WTC11 (cell line): ENCODE results near the gene CD37. TPM values are rescaled to one million over a fixed set of nuclear protein-coding genes. Genes with fewer than 3 reads are reported as not detected.

Source experiments
- ATAC-seq: fragments of 200-7000 bp; cut with Tn5 transposase; 2 replicates; pipeline ENCODE4 v1.10.0; 2021; ENCODE audit warnings: mild to moderate bottlenecking, moderate library complexity
- CTCF ChIA-PET: fragments of 300-600 bp; sonication (Branson Sonifier 250); formaldehyde crosslinking; loops from one replicate; lab custom pipeline; 2021; ENCODE audit warnings: antibody characterized with exemption; lab: Charles Lee
- POLR2A ChIA-PET: fragments of 350-600 bp; sonication (Branson Sonifier 250); formaldehyde crosslinking; loops from one replicate; lab custom pipeline; 2021; ENCODE audit warnings: antibody characterized with exemption; lab: Charles Lee
- DNase-seq: peaks from one replicate; pipeline ENCODE4 v3.0.0; 2021; ENCODE audit warnings: low spot score
- H3K27ac Mint-ChIP-seq: 2 replicates; pipeline ENCODE4 v1.8.0; 2021; ENCODE audit warnings: mixed read lengths
- H3K27me3 Mint-ChIP-seq: 2 replicates; pipeline ENCODE4 v1.8.0; 2021; ENCODE audit warnings: low read depth, mild to moderate bottlenecking, moderate library complexity, mixed read lengths
- H3K36me3 Mint-ChIP-seq: 2 replicates; pipeline ENCODE4 v1.8.0; 2021; ENCODE audit warnings: mixed read lengths
- H3K4me1 Mint-ChIP-seq: 2 replicates; pipeline ENCODE4 v1.8.0; 2022; ENCODE audit warnings: mixed read lengths
- H3K4me3 Mint-ChIP-seq: 2 replicates; pipeline ENCODE4 v1.8.0; 2021; ENCODE audit warnings: mild to moderate bottlenecking, moderate library complexity, mixed read lengths
- H3K9me3 Mint-ChIP-seq: 2 replicates; pipeline ENCODE4 v1.8.0; 2021; ENCODE audit warnings: mixed read lengths
- NFATC4 ChIP-seq: fragments of 250-450 bp; sonication (Bioruptor Pico); IDR thresholded peaks from 2 replicates; pipeline ENCODE4 v1.9.0; 2021; ENCODE audit warnings: mild to moderate bottlenecking
- NFYB ChIP-seq: sonication (generic); formaldehyde crosslinking; conservative IDR thresholded peaks from 2 replicates; pipeline ENCODE4 v1.8.0; 2022; ENCODE audit warnings: low read depth, missing genetic modification reagents
- NR1H2 ChIP-seq: sonication (generic); formaldehyde crosslinking; IDR thresholded peaks from 2 replicates; pipeline ENCODE4 v1.9.0; 2021; ENCODE audit warnings: mild to moderate bottlenecking, moderate library complexity, missing genetic modification reagents
- RELA ChIP-seq: sonication (generic); formaldehyde crosslinking; IDR thresholded peaks from 2 replicates; pipeline ENCODE4 v1.8.1; 2022; ENCODE audit warnings: missing genetic modification reagents, mild to moderate bottlenecking, borderline replicate concordance
- RORB ChIP-seq: fragments of 250-450 bp; sonication (Bioruptor Pico); IDR thresholded peaks from 2 replicates; pipeline ENCODE4 v1.9.0; 2021; ENCODE audit warnings: mild to moderate bottlenecking
- TCF7 ChIP-seq: sonication (generic); formaldehyde crosslinking; IDR thresholded peaks from 2 replicates; pipeline ENCODE4 v1.8.0; 2022; ENCODE audit warnings: mild to moderate bottlenecking, low read depth, missing genetic modification reagents, moderate library complexity
- ZNF416 ChIP-seq: fragments of 250-450 bp; sonication (Bioruptor Pico); IDR thresholded peaks from 2 replicates; pipeline ENCODE4 v1.9.0; 2021; ENCODE audit warnings: mild to moderate bottlenecking, inconsistent platforms
- total RNA-seq: library from RNA; stranded (reverse); gene quantifications from 3 replicates; pipeline ENCODE4 v1.2.3, GENCODE V29; 2021
- TF ChIP-seq, protein P1 (sequence below): sonication (generic); formaldehyde crosslinking; IDR thresholded peaks from 2 replicates; pipeline ENCODE4 v1.8.1; 2023; ENCODE audit warnings: mild to moderate bottlenecking, missing genetic modification reagents, moderate library complexity
- TF ChIP-seq, protein P2 (sequence below): fragments of 250-450 bp; sonication (Bioruptor Pico); conservative IDR thresholded peaks from 2 replicates; pipeline ENCODE4 v1.9.0; 2021; ENCODE audit warnings: mild to moderate bottlenecking
- TF ChIP-seq, protein P3 (sequence below): sonication (generic); formaldehyde crosslinking; IDR thresholded peaks from 2 replicates; pipeline ENCODE4 v1.8.0; 2023; ENCODE audit warnings: mild to moderate bottlenecking, missing genetic modification reagents
- TF ChIP-seq, protein P4 (sequence below): sonication (generic); formaldehyde crosslinking; IDR thresholded peaks from 2 replicates; pipeline ENCODE4 v1.8.0; 2022; ENCODE audit warnings: mild to moderate bottlenecking, missing genetic modification reagents
- TF ChIP-seq, protein P5 (sequence below): fragments of 250-450 bp; sonication (Bioruptor Pico); IDR thresholded peaks from 2 replicates; pipeline ENCODE4 v1.9.0; 2021; ENCODE audit warnings: mild to moderate bottlenecking

The CD37 gene
- total RNA-seq, 1 experiment from 2014 or later = 1.6 TPM

DNA sequence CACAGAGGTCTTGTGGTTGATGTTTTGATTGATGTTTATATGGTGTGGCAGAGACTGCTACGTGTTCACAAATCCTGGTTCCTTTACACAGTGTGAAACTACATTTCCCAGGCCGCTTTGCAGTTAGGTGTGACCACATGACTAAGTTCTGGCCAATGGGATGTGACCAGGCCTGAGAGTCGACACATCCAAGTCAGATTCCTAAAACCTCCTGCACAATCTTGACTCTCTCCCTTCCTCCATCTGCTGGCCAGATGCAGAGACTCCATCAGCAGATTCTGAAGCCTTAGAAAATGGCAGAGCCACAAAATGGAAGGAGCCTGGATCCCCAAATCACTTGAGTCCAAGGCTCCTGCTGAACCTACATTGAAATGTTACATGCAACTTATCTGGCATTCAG is 12.6 kb downstream of the CD37 start:
- no peak for TF ChIP-seq NFATC4 (CRISPR knock-in tag)
- TF ChIP-seq RELA (CRISPR knock-in tag) = no peak
- TF ChIP-seq, protein P1, sequence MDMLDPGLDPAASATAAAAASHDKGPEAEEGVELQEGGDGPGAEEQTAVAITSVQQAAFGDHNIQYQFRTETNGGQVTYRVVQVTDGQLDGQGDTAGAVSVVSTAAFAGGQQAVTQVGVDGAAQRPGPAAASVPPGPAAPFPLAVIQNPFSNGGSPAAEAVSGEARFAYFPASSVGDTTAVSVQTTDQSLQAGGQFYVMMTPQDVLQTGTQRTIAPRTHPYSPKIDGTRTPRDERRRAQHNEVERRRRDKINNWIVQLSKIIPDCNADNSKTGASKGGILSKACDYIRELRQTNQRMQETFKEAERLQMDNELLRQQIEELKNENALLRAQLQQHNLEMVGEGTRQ (CRISPR knock-in tag) = peak; percentile 91
- TF ChIP-seq, protein P2, sequence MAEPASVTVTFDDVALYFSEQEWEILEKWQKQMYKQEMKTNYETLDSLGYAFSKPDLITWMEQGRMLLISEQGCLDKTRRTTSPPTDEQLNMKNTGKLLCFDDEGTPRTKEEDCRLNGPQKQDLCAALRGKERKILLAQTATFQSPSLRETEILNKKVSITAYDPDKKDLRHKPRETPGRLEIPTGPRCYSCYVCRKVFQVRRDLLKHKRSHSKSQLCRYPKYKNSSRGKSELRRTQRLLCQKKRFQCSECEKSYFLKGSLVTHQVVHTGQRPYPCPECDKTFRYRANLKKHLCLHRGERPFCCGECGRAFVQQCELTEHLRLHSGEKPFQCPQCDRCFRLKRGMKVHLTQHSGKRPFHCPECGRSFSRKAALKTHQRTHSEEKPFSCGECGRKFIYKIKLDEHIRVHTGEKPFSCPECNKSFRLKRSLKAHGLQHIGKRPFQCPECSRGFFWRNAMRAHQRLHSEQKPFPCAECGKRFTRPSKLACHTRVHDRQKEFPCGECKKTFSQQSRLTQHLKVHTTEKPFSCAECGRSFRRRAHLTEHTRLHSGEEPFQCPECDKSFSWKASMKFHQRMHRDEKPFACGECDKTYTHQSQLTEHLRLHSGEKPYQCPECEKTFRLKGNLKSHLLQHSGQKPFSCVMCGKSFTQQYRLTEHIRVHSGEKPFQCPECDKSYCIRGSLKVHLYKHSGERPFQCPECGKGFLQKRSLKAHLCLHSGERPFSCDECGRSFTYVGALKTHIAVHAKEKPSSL (CRISPR knock-in tag) = no peak
- no peak for TF ChIP-seq RORB (CRISPR knock-in tag)
- TF ChIP-seq, protein P3, sequence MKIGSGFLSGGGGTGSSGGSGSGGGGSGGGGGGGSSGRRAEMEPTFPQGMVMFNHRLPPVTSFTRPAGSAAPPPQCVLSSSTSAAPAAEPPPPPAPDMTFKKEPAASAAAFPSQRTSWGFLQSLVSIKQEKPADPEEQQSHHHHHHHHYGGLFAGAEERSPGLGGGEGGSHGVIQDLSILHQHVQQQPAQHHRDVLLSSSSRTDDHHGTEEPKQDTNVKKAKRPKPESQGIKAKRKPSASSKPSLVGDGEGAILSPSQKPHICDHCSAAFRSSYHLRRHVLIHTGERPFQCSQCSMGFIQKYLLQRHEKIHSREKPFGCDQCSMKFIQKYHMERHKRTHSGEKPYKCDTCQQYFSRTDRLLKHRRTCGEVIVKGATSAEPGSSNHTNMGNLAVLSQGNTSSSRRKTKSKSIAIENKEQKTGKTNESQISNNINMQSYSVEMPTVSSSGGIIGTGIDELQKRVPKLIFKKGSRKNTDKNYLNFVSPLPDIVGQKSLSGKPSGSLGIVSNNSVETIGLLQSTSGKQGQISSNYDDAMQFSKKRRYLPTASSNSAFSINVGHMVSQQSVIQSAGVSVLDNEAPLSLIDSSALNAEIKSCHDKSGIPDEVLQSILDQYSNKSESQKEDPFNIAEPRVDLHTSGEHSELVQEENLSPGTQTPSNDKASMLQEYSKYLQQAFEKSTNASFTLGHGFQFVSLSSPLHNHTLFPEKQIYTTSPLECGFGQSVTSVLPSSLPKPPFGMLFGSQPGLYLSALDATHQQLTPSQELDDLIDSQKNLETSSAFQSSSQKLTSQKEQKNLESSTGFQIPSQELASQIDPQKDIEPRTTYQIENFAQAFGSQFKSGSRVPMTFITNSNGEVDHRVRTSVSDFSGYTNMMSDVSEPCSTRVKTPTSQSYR (CRISPR knock-in tag) = no peak
- peak; percentile 63 for TF ChIP-seq NFYB (CRISPR knock-in tag)
- no peak for TF ChIP-seq TCF7 (CRISPR knock-in tag)
- TF ChIP-seq, protein P4, sequence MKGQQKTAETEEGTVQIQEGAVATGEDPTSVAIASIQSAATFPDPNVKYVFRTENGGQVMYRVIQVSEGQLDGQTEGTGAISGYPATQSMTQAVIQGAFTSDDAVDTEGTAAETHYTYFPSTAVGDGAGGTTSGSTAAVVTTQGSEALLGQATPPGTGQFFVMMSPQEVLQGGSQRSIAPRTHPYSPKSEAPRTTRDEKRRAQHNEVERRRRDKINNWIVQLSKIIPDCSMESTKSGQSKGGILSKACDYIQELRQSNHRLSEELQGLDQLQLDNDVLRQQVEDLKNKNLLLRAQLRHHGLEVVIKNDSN (CRISPR knock-in tag) = peak; percentile 91
- no peak for TF ChIP-seq NR1H2 (CRISPR knock-in tag)
- TF ChIP-seq, all 79 proteins: peak for 3
- H3K9me3 Mint-ChIP-seq = no peaks in the 10 kb centered on the region
- H3K27ac Mint-ChIP-seq = peak overlapping the region; percentile 91
- DNase-seq (peak; percentile 51), ATAC-seq (peak; percentile 94)
- POLR2A ChIA-PET = no interaction called here
- peaks cover 3% of the 10 kb centered on the region; the same call in 1 of the 2 replicates for H3K4me1 Mint-ChIP-seq
- H3K27me3 Mint-ChIP-seq = no peaks in the 10 kb centered on the region
- H3K4me3 Mint-ChIP-seq = no peak overlapping the region
- H3K36me3 Mint-ChIP-seq = peaks cover 87% of the 10 kb centered on the region
- CTCF ChIA-PET = interaction anchor here (1.3 kb wide), 1 partner anchor 69 kb away, joined by 3 read pairs; no protein-coding TSS in a partner anchor

DNA sequence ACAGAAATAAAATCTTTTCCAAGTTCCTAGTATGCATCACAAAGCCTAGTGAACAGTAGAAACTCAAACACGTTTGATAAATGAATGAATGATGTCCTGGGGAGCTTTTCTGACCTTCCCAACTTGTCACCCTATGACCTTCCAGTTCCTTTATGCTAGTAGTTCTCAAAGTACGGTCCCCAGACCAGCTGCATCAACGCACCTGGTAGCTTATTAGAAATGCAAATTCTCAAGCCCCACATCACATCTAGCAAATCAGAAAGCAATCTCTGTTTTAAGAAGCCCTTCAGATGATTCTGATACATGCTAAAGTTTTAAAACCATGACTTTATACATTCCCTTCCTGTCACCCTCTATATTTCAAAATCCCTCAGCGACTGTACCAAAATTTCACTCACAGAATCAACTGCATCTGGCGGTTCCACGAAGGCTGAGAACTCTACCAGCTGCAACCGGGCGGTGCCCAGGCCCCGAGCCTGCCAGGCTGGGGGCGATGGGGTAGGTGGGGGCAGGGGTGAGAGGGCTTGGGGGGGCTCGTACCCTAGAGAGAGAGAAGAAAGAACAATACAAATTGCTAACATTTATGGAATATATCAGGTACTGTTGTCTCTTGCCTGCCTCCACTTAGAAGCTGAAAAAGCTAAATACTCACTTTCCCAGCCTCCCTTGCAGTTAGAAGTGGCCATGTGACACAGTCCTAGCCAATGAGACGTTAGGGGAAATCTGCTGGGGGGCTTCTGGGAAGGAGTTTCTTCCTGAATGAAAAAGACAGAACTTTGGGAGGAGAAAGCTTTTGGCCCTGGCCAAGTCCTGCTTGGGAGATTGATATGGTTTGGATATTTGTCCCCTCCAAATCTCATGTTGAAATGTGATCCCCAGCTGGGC is 13.3 kb downstream of the CD37 start:
- Mint-ChIP-seq H3K4me3 (no peak overlapping the region), H3K27ac (peak overlapping the region; percentile 91), H3K9me3 (no peaks in the 10 kb centered on the region), H3K27me3 (no peaks in the 10 kb centered on the region), H3K36me3 (peaks cover 87% of the 10 kb centered on the region), H3K4me1 (peaks cover 3% of the 10 kb centered on the region; the same call in 1 of the 2 replicates)
- CTCF ChIA-PET = interaction anchor here (1.3 kb wide), 1 partner anchor 69 kb away, joined by 3 read pairs; no protein-coding TSS in a partner anchor
- ATAC-seq (no peak), DNase-seq (no peak)
- TF ChIP-seq, protein P4 (CRISPR knock-in tag) = peak; percentile 82
- TF ChIP-seq NFYB (CRISPR knock-in tag) = peak; percentile 79
- no peak for TF ChIP-seq ZNF416 (CRISPR knock-in tag)
- TF ChIP-seq, protein P1 (CRISPR knock-in tag) = peak; percentile 87
- TF ChIP-seq, protein P5, sequence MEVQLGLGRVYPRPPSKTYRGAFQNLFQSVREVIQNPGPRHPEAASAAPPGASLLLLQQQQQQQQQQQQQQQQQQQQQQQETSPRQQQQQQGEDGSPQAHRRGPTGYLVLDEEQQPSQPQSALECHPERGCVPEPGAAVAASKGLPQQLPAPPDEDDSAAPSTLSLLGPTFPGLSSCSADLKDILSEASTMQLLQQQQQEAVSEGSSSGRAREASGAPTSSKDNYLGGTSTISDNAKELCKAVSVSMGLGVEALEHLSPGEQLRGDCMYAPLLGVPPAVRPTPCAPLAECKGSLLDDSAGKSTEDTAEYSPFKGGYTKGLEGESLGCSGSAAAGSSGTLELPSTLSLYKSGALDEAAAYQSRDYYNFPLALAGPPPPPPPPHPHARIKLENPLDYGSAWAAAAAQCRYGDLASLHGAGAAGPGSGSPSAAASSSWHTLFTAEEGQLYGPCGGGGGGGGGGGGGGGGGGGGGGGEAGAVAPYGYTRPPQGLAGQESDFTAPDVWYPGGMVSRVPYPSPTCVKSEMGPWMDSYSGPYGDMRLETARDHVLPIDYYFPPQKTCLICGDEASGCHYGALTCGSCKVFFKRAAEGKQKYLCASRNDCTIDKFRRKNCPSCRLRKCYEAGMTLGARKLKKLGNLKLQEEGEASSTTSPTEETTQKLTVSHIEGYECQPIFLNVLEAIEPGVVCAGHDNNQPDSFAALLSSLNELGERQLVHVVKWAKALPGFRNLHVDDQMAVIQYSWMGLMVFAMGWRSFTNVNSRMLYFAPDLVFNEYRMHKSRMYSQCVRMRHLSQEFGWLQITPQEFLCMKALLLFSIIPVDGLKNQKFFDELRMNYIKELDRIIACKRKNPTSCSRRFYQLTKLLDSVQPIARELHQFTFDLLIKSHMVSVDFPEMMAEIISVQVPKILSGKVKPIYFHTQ (CRISPR knock-in tag) = no peak
- POLR2A ChIA-PET = no interaction called here
